Endothelial cell of umbilical vein (primary cell): ENCODE measurements around the gene EDN2.

Experiments
- EZH2 ChIP-seq: IDR thresholded peaks from 2 replicates; pipeline ENCODE4 v1.6.1; 2012; ENCODE audit warnings: borderline replicate concordance, low read depth, mild to moderate bottlenecking, moderate library complexity, low read length, inconsistent platforms; ENCODE audit not compliant: severe bottlenecking
- FOS ChIP-seq: IDR thresholded peaks from 2 replicates; pipeline ENCODE4 v1.6.1; 2011; ENCODE audit warnings: mild to moderate bottlenecking, low read length, moderate library complexity, borderline replicate concordance; ENCODE audit not compliant: insufficient read depth
- JUN ChIP-seq: IDR thresholded peaks from 2 replicates; pipeline ENCODE4 v1.6.1; 2011; ENCODE audit warnings: borderline replicate concordance, low read depth; ENCODE audit not compliant: insufficient read length, insufficient read depth
- MYC ChIP-seq: IDR thresholded peaks from one replicate; pipeline ENCODE4 v1.6.1; 2011; ENCODE audit warnings: mild to moderate bottlenecking, low read depth, low read length
- POLR2A ChIP-seq: IDR thresholded peaks from 2 replicates; pipeline ENCODE4 v1.6.1; 2012; ENCODE audit warnings: low read depth, mild to moderate bottlenecking, control low read depth, low read length
- POLR2AphosphoS5 ChIP-seq: IDR thresholded peaks from 2 replicates; pipeline ENCODE4 v1.6.1; 2012; ENCODE audit warnings: low read depth, mild to moderate bottlenecking, control low read depth, low read length, moderate library complexity; ENCODE audit not compliant: insufficient read depth
- TF ChIP-seq, protein P1 (sequence below), 2 donors: IDR thresholded peaks; 1 replicate in 1 of 2; 2 replicates in 1 of 2; pipeline ENCODE4 v1.5.1; 2011; ENCODE audit warnings: low read length in 2 of 2, mild to moderate bottlenecking in 2 of 2, moderate library complexity in 2 of 2, control low read depth in 1 of 2, inconsistent platforms in 1 of 2, low read depth in 1 of 2; ENCODE audit not compliant: insufficient read depth in 1 of 2; ENCODE audit errors: extremely low read depth in 1 of 2
- TF ChIP-seq, protein P2 (sequence below): IDR thresholded peaks from 2 replicates; pipeline ENCODE4 v1.6.1; 2011; ENCODE audit not compliant: insufficient read depth, insufficient read length

DNA sequence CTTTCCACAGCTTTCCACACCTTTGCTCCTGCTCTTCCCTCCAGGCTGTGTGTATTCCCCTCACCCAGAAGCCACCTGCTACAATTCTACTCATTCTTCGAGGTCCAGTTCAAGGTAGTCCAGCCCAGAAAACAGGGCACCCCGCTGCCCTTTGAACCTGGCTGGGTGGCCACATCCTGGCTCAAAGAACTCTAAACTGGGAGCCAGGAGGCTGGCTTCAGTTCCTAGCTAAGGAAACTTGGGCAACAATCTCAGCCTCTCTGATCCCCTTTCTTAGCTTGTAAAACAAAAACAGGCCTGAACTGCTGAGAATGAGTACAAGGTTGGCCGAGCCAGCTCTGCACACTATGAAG is 4.7 kb downstream of the EDN2 start:
- no peak for TF ChIP-seq POLR2AphosphoS5
- TF ChIP-seq POLR2A, result no peak
- TF ChIP-seq, protein P1, sequence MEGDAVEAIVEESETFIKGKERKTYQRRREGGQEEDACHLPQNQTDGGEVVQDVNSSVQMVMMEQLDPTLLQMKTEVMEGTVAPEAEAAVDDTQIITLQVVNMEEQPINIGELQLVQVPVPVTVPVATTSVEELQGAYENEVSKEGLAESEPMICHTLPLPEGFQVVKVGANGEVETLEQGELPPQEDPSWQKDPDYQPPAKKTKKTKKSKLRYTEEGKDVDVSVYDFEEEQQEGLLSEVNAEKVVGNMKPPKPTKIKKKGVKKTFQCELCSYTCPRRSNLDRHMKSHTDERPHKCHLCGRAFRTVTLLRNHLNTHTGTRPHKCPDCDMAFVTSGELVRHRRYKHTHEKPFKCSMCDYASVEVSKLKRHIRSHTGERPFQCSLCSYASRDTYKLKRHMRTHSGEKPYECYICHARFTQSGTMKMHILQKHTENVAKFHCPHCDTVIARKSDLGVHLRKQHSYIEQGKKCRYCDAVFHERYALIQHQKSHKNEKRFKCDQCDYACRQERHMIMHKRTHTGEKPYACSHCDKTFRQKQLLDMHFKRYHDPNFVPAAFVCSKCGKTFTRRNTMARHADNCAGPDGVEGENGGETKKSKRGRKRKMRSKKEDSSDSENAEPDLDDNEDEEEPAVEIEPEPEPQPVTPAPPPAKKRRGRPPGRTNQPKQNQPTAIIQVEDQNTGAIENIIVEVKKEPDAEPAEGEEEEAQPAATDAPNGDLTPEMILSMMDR (IDR thresholded peaks at IDR 0.05; ENCODE audit: extremely low read depth in 1 of 2, insufficient read depth in 1 of 2, low read depth in 1 of 2, low read length in 2 of 2), result no peak
- TF ChIP-seq MYC, result no peak
- no peak for TF ChIP-seq FOS
- TF ChIP-seq EZH2, result no peak
- no peak for TF ChIP-seq JUN
- TF ChIP-seq, protein P2, sequence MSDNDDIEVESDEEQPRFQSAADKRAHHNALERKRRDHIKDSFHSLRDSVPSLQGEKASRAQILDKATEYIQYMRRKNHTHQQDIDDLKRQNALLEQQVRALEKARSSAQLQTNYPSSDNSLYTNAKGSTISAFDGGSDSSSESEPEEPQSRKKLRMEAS, result no peak
